Stimulated activated CD4-positive, alpha-beta T cell treated with anti-CD3 and anti-CD28 coated beads, Interleukin-1b, Interleukin-23, amount 100 ng/mL, for 24 hours (primary cell): Measurements from ENCODE around the gene KAZN.

Source experiments
- DNase-seq, 4 experiments: peaks; one replicate each; pipeline ENCODE4 v3.0.0-alpha.2; 2020; ENCODE audit warnings: low read depth in 4 of 4, low spot score in 1 of 4

KAZN gene

DNA sequence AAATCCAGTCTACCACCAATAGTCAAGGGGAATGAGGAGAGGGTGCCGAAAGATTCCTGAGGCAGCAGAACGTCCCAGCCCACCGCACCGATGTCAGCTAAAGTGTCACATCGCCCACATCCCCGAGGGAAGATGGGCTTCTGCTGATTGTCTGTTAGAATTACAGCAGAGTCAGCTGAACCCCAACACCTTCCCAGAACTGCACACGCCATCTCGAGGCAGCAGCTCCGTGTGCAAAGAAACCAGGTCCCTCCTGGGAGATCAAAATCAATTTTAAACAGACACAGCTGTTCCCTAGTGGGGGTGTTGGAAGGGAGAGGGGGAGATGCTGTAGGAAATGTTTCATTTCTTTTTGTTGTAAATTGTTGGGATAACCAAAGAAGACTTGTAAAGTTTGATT lies 12.8 kb upstream of the KAZN start:
- DNase-seq = no peak

GRCh38 chr1:14590411-14591180 lies 7.9 kb upstream of the KAZN start:
- no peak for DNase-seq

GRCh38 chr1:14591600-14591999 lies 6.9 kb upstream of the KAZN start:
- DNase-seq = no peak

- no peak for DNase-seq
These were observed 6.4 kb upstream of the KAZN start for GRCh38 chr1:14592004-14592631.

DNA sequence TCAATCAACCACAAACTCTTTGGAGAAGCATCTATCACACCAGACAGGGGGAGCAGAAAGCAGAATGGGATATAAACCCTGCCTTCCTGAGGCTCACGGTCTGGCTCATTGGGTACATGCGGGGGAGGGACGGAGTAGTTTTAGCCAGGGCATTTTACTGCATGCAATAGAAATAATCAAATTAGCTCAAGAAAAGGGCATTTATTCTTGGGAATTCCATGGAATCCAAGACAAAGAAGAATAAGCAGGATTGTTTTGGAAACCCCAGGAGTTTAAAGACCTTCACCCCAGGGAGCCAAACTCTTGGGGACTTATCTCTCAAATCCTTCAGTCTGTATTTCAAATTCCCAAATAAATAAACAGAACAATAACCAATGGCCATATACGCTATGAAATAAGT lies 5.2 kb upstream of the KAZN start:
- no peak for DNase-seq

DNA sequence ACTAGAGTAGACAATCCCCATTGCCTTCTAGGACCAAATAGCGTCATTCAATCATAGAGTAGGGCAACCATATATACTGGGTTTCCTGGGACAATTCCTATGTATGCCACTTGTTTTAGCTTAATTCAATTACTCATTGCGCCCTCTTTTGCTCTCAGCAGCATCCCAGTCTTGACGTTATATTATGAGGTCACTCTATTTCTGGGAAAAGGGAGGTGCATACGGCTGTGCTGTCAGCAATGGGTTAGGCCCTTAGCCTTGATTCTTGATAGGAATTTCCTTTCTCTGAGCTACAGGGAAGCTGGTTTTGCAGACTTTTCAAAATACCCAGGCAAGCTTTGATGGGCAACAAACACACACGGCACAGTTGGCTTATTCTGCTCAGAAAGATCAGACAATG lies 4.4 kb upstream of the KAZN start:
- no peak for DNase-seq

- DNase-seq = no peak
These were observed 1.9 kb upstream of the KAZN start for GRCh38 chr1:14596591-14596990.

DNA sequence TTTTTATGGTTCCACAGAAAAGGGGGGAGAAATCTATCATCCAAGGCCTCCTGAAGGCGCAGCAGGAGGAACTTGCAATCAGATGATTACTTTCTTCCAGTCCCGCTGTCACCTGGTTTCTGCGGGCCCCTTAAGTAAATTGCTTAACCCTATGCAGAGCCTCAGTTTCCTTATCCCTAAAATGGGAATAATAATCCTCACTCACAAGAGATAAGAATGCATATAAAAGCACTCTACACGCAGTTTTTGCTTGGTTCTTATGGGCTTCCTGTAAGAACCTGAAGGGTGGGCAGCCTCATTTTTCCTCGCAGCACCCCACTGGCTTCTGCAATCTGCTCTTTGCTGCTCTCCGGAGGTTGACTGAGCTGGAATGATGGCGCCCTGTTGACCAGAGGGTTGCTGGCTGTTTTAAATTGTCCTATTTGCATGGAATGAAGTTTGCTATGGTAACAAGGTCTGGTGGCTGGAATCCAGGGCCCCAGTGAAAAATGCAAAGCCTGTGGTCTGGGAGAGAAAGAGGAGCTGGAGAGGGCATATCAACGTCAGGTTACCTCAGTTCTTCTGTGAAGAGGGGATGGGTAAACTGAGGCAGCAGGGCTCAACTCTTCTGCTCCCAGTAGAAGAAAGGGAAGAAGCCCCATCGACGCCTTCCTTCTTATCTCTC lies 1.0 kb upstream of the KAZN start:
- no peak for DNase-seq

DNA sequence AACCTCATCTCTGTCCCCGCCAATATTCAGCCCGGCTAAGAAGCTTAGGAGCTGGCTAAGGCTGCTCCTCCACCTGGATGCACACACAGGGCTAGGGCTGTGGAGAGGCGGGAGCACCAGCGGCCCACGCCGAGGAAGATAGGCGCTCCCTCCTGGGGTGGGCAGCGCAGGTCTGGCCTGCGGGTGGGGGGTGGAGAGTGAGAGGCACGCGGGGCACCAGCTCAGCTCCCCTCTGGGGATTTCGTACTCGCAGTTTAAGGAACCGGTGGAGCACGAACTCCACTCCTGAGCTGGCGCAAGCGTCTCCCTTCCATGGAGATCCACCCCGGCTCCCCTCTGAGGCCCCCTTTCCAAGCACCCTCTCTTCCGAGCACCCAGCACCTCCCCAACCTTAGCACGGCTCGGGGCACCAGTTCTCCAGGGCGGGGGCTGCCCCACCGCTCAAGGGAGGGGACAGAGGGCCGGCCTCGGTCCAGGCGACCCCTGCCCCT lies 433 bp upstream of the KAZN start:
- no peak for DNase-seq

DNA sequence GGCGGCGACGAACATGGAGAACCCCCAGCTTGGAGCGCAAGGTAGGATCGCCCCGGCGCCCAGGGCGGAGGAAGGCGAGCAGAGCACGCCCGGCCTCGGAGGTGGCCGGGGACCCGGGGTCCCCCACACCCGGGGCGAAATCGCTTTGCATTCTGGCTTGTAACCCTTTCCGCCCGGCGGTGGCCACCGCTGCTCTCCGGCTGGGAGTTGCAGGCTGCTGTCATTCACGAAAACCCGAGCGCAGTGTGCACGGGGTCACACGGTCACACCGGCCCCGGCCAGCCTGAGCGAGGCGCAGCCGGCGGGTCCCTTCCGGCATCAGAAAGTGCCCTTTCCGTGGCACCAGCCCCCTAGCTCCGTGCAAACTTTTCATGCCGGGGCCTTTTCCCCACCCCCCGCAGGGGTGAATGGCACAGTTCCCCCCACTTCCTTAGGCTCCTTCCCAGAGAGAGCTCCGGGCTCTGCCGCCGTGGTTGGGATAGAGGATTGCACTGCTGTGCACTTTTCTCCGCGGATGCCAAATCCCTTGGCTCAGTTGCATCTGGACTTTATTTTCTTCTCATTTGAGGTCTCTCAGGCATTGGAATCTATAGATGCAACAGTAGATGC lies 802 bp downstream of the KAZN start:
- no peak for DNase-seq

DNA sequence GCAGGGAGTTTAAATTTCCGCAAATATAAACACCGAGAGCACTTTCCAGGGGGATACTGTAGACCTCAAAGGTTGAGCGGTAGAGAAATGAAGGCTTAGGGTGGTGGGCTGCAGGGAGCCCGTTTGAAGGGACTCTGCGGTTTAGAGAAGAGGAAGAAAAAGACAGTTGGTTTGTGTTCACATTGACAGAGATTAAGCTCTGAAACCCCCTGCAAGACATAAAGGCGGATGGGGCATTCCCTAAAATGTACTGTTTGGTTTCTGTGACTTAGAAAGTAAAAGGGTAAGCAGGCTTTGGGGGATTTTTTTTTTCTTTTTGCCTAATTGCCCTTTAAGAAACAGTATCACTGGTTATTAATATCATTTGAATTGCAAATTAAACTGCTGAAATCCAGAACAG lies 1.3 kb downstream of the KAZN start:
- DNase-seq = no peak

- no peak for DNase-seq
These were observed 2.1 kb downstream of the KAZN start for GRCh38 chr1:14600405-14601112.

- DNase-seq = no peak
These were observed 3.7 kb downstream of the KAZN start for GRCh38 chr1:14602136-14602535.

- DNase-seq = no peak
These were observed 5.2 kb downstream of the KAZN start for GRCh38 chr1:14603645-14604044.

DNA sequence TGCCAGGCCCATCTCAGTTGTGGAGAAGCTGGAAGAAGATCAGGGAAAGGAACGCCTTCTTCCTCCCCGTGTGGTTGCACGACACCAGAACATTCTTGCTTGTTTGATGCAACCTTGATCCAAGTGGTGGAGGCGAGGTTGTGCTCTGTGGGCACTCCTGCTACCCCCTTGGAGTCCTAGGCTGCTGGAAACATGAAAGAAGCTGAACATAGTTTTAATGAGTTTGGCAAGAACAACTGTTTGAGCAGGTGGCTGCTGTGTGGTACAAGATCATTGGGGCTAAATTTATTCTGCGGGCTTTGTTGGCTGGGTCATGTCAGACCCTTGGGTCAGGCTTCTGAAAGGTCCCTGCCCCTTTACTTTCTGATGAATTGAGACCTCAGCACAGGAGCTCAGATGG lies 5.9 kb downstream of the KAZN start:
- DNase-seq = no peak

DNA sequence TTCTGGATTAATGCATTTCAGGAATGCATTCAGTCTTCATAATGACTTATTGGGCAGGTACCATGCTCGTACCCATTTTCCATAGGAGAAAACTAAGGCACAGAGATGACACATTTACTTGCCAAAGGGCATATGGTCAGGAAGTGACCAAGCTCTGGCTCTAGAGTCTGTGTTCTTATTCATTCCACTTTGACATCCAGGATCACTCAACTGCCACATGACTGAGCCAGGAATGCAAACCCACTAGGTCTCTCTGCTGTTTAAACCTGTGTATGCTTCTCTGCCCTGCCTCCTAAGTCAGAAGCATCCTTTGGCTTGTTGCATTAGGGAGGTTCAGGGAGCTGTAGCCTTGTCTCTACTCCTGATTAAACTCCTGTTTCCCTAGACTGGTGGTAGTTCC lies 7.5 kb downstream of the KAZN start:
- DNase-seq = no peak

DNA sequence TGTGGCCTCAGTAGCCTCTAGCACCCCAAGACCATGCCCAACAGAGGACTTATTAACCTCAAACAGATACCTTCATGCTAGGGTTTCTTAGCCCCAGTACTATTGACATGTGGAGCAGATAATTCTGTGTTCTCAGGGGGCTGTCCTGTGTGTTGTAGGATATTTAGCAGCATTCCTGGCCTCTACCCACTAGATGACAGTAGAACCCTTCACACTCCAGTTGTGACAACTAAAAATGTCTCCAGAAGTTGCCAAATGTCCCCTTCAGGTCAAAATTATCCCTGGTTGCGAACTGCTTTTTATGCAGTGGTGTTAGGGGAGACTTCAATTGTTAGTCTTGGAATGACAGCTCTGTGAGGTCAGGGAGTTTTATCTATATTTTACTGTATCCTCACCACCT lies 8.1 kb downstream of the KAZN start:
- no peak for DNase-seq

DNA sequence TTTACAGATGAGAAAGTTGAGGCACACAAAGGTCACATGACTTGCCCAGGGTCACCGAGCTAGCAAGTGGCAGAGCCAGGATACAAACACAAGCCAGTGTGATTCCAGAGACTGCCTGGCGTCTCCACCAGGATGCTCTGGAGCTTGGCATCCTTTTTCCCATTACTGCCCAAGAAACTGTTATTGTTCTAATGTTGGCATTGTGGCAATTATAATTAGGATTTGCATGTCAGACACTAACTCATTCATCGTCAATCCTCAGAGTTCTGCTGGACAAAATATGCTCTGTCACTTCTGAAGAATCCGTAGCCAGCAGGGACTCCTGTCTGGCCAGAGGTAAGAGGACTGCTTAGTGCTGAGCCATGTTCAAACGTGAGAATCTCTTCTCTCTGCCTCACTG lies 8.8 kb downstream of the KAZN start:
- DNase-seq = no peak

- no peak for DNase-seq
These were observed 9.8 kb downstream of the KAZN start for GRCh38 chr1:14608308-14608707.

GRCh38 chr1:14610761-14611160 lies 12.3 kb downstream of the KAZN start:
- no peak for DNase-seq

DNA sequence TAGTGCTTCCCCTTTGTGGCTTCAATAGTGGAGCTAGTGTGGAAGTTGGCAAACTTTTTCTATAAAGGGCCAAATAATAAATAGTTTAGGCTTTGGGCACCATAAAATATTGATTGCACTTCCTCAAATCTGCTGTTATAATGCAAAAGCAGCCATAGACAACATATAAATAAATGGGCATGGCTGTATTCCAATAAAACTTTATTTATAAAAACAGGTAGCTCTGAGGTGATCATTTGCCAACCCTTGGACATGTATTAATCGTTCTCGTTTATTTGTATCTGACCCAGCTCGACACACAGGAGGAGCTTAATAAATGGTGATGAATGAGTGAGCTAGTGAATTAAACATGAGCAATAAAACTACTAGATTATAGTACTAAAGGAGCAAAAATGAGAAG lies 13.3 kb downstream of the KAZN start:
- no peak for DNase-seq
